AG04449 (cell line): ENCODE data around the gene TMC1.

Experiments used
- CTCF ChIA-PET: fragments of 350-600 bp; formaldehyde crosslinking; extraction: SDS; loops from one replicate; lab custom pipeline; 2021; ENCODE audit warnings: antibody characterized with exemption; lab: Yijun Ruan, JAX
- POLR2A ChIA-PET: fragments of 400-600, 350-600 bp; formaldehyde crosslinking; extraction: SDS; loops from one replicate; lab custom pipeline; 2020; ENCODE audit warnings: antibody characterized with exemption, inconsistent platforms; lab: Yijun Ruan, JAX
- DNase-seq: peaks from one replicate; pipeline ENCODE4 v3.0.0-alpha.2; 2010; ENCODE audit warnings: low read depth, low spot score
- H3K4me3 ChIP-seq: 2 replicates; pipeline ENCODE4 v1.5.1; 2011; ENCODE audit warnings: low read depth, mild to moderate bottlenecking, control low read depth, low read length
- TF ChIP-seq, protein P1 (sequence below): IDR thresholded peaks from one replicate; pipeline ENCODE4 v1.5.1; 2011; ENCODE audit warnings: mild to moderate bottlenecking, moderate library complexity, low read length, control low read depth, inconsistent platforms; ENCODE audit not compliant: insufficient read depth; ENCODE audit errors: missing control alignments

TMC1 gene

GRCh38 chr9:72718503-72718902 is 197.1 kb downstream of the TMC1 start:
- no peak for DNase-seq
- CTCF ChIA-PET = interaction anchor here (1.5 kb wide), 1 partner anchor 14 kb away, joined by 5 read pairs; no protein-coding TSS in a partner anchor
- POLR2A ChIA-PET = no interaction called here
- TF ChIP-seq, protein P1, sequence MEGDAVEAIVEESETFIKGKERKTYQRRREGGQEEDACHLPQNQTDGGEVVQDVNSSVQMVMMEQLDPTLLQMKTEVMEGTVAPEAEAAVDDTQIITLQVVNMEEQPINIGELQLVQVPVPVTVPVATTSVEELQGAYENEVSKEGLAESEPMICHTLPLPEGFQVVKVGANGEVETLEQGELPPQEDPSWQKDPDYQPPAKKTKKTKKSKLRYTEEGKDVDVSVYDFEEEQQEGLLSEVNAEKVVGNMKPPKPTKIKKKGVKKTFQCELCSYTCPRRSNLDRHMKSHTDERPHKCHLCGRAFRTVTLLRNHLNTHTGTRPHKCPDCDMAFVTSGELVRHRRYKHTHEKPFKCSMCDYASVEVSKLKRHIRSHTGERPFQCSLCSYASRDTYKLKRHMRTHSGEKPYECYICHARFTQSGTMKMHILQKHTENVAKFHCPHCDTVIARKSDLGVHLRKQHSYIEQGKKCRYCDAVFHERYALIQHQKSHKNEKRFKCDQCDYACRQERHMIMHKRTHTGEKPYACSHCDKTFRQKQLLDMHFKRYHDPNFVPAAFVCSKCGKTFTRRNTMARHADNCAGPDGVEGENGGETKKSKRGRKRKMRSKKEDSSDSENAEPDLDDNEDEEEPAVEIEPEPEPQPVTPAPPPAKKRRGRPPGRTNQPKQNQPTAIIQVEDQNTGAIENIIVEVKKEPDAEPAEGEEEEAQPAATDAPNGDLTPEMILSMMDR = no peak
- no peak overlapping the region for H3K4me3 ChIP-seq

DNA sequence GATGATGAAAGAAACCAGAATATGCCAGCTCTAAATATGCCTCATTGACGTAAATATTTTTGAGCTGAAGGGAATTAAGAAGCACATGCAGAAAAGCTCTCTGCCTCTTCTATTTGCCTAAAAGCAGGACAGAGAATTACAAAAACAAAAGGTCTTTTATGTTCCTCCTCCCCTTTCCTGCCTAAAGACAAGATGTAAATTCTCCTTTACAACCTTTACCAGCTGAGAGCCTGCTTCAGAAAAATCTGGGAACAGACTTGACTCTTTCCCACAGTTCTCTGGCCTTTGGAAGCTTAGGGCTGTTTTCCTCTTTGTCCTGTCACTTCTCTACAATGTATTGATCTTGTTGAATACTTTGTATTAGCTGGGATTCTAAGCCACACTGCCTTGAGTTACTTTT is 199.7 kb downstream of the TMC1 start:
- CTCF ChIA-PET = interaction anchor here (1.7 kb wide), 1 partner anchor 449 kb away, joined by 4 read pairs; no protein-coding TSS in a partner anchor
- POLR2A ChIA-PET = no interaction called here
- TF ChIP-seq, protein P1 = no peak
- no peak for DNase-seq
- no peak overlapping the region for H3K4me3 ChIP-seq

DNA sequence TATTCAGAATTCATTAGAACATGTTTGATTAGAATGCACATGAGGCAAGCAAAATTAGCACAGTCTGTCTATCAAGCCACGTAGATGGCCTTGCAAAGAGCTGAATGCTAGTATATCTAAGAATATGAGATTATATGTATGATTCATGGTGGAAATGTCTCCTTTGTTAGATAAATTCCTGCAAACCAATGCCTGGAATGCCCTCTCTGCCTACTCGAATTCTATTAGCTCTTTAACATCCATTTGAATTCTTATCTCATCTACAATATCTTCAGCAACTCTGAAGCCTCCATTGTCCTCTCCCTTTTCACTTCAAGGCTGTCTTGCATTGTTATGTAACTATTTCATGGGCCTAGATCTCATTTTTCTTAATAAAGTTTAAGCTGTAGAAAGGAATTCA is 205.5 kb downstream of the TMC1 start:
- H3K4me3 ChIP-seq = no peak overlapping the region
- CTCF ChIA-PET = interaction anchor here (1.1 to 3.3 kb wide), 2 partner anchors 435 to 446 kb away, joined by 4 to 17 read pairs; no protein-coding TSS in a partner anchor

DNA sequence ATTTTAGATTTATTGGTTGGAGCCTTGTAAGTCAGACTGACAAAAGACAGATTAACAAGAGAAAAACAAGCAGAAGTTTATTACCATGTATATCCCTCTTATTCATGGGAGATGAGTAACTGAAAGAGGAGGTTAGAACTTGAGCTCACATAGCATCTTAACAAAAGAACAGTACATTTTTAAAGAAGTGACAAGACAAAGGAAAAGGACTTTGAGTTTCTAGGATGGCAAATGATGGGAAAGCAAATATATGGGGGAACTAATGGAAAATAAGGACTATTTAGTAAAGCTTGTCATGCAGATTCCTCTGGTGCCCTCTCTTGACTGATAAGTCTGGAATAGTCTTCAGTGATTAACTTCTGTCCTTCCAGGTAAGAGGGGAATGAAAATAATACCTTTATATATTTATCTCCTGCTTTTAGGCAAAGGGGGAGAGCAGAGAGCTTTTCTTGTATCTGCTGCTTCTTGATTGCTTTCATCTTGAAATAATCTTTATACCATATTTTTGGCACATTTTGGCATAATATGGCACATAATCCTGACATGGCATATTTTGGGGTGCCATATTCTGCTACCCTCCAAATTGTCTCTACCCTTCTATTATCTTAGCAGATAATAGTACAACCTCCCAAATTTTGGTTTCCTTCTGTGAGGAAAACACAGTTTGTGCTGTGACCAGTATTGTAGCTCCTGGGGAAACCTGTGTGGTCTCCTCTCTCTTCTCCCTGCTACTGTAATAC is 206.8 kb downstream of the TMC1 start:
- DNase-seq = no peak
- ChIA-PET POLR2A (no interaction called here), CTCF (interaction anchor here (1.1 to 3.3 kb wide), 3 partner anchors 25 to 447 kb away, joined by 4 to 17 read pairs (median 6); no protein-coding TSS in a partner anchor)
- TF ChIP-seq, protein P1 = no peak
- no peak overlapping the region for H3K4me3 ChIP-seq

More for the DNA sequence above, 205.5 kb downstream of the TMC1 start:
- TF ChIP-seq, protein P1 = no peak
- POLR2A ChIA-PET = no interaction called here
- DNase-seq = no peak

GRCh38 chr9:72733895-72734294 is 212.5 kb downstream of the TMC1 start:
- CTCF ChIA-PET = interaction anchor here (1.0 kb wide), 1 partner anchor 454 kb away, joined by 3 read pairs; no protein-coding TSS in a partner anchor
- H3K4me3 ChIP-seq = no peak overlapping the region
- TF ChIP-seq, protein P1 = no peak
- POLR2A ChIA-PET = no interaction called here
- DNase-seq = no peak

- CTCF ChIA-PET = interaction anchor here (1.0 kb wide), 1 partner anchor 454 kb away, joined by 3 read pairs; no protein-coding TSS in a partner anchor
These were observed 213.2 kb downstream of the TMC1 start for GRCh38 chr9:72734631-72735030.

More at GRCh38 chr9:72734631-72735030, 213.2 kb downstream of the TMC1 start:
- POLR2A ChIA-PET = no interaction called here
- no peak overlapping the region for H3K4me3 ChIP-seq
- TF ChIP-seq, protein P1 = no peak
- DNase-seq = no peak
